Keratinocyte (primary cell): ENCODE measurements around the gene PI4KA.
"Not testable (repeated sequence)": the region's sequence is repeated elsewhere in the genome, so short reads cannot be mapped to it uniquely, and the experiment has no call there.

Experiments
- CTCF ChIP-seq, 3 experiments: IDR thresholded peaks in 1 of 3; conservative IDR thresholded peaks in 1 of 3; optimal IDR thresholded peaks in 1 of 3; 2 replicates in 2 of 3; 3 replicates in 1 of 3; pipeline versions ENCODE3 to v1.5.1; 2011; ENCODE audit warnings: low read length in 3 of 3, mild to moderate bottlenecking in 3 of 3, moderate library complexity in 2 of 3, control low read depth in 1 of 3, inconsistent platforms in 1 of 3; ENCODE audit not compliant: insufficient read depth in 2 of 3; ENCODE audit errors: extremely low read depth in 1 of 3
- EZH2 ChIP-seq: IDR thresholded peaks from one replicate; pipeline ENCODE4 v1.6.1; 2012; ENCODE audit warnings: inconsistent platforms, mild to moderate bottlenecking, low read length, moderate library complexity

- not testable (repeated sequence) for TF ChIP-seq CTCF (optimal IDR thresholded peaks at IDR 0.05 in 1 of 3, IDR thresholded peaks at IDR 0.05 in 1 of 3, conservative IDR thresholded peaks at IDR 0.05 in 1 of 3; ENCODE audit: extremely low read depth in 1 of 3, insufficient read depth in 2 of 3, low read length in 3 of 3); EZH2
Measured at GRCh38 chr22:20699856-20700255, 158.8 kb downstream of the PI4KA start.
